K562 (cell line): Measurements from ENCODE around the gene KDM5A. TPM values are rescaled to one million over a fixed set of nuclear protein-coding genes. Genes with fewer than 3 reads are reported as not detected.

Source experiments
- AFF1 ChIP-seq, 2 experiments: fragments of 450-650 bp; IDR thresholded peaks; 2 replicates each; pipeline ENCODE4 v1.6.1; 2018; ENCODE audit warnings: mild to moderate bottlenecking in 2 of 2, low read depth in 1 of 2; ENCODE audit not compliant: partially characterized antibody in 2 of 2
- ASH1L ChIP-seq: fragments of 450-650 bp; IDR thresholded peaks from 2 replicates; pipeline ENCODE4 v1.6.1; 2018; ENCODE audit warnings: borderline replicate concordance, mild to moderate bottlenecking, low read depth; ENCODE audit not compliant: partially characterized antibody
- ERF ChIP-seq: fragments of 450-650 bp; formaldehyde crosslinking; IDR thresholded peaks from 2 replicates; pipeline ENCODE4 v1.4.0; 2020; ENCODE audit warnings: mild to moderate bottlenecking, mixed read lengths
- KLF13 ChIP-seq: fragments of 450-650 bp; IDR thresholded peaks from 2 replicates; pipeline ENCODE4 v1.6.1; 2016; ENCODE audit warnings: missing genetic modification characterization, low read depth, mild to moderate bottlenecking, missing compliant biosample characterization, moderate library complexity, borderline replicate concordance
- MCM2 ChIP-seq: fragments of 450-650 bp; IDR thresholded peaks from 2 replicates; pipeline ENCODE4 v1.6.1; 2017; ENCODE audit warnings: low read depth, mild to moderate bottlenecking
- NFATC3 ChIP-seq: fragments of 450-650 bp; IDR thresholded peaks from 2 replicates; pipeline ENCODE4 v1.6.1; 2017; ENCODE audit warnings: mild to moderate bottlenecking
- NR2C2 ChIP-seq, 2 experiments: fragments of 200-800 bp in 1 of 2; sonication (Bioruptor generic) in 1 of 2; sonication (generic) in 1 of 2; formaldehyde crosslinking in 1 of 2; IDR thresholded peaks; 2 replicates each; pipeline versions ENCODE4 v1.6.1 to v1.8.0; 2016 to 2022; ENCODE audit warnings: mild to moderate bottlenecking in 1 of 2, missing compliant biosample characterization in 1 of 2, missing genetic modification characterization in 1 of 2, missing genetic modification reagents in 1 of 2
- PHF20 ChIP-seq: fragments of 450-650 bp; IDR thresholded peaks from 2 replicates; pipeline ENCODE4 v1.6.1; 2018; ENCODE audit not compliant: partially characterized antibody
- PHF8 ChIP-seq: fragments of 200-600 bp; sonication (generic); IDR thresholded peaks from 2 replicates; pipeline ENCODE4 v1.6.1; 2012; ENCODE audit warnings: mixed run types, mild to moderate bottlenecking, inconsistent platforms, low read length, moderate library complexity, borderline replicate concordance
- POLR2AphosphoS5 ChIP-seq: IDR thresholded peaks from 2 replicates; pipeline ENCODE4 v1.6.1; 2011; ENCODE audit warnings: mild to moderate bottlenecking, low read depth, low read length, moderate library complexity; ENCODE audit not compliant: control insufficient read depth, insufficient read depth
- POLR2B ChIP-seq: fragments of 450-650 bp; IDR thresholded peaks from 2 replicates; pipeline ENCODE4 v1.6.1; 2018; ENCODE audit warnings: low read depth; ENCODE audit not compliant: partially characterized antibody
- SIN3A ChIP-seq, 2 experiments: fragments of 150-350 bp in 1 of 2; IDR thresholded peaks; 2 replicates each; pipeline ENCODE4 v1.6.1; 2011 to 2016; ENCODE audit warnings: borderline replicate concordance in 2 of 2, low read depth in 2 of 2, low read length in 2 of 2, mild to moderate bottlenecking in 2 of 2, moderate library complexity in 2 of 2; ENCODE audit not compliant: control insufficient read depth in 1 of 2
- TCF7L2 ChIP-seq: fragments of 150-350 bp; IDR thresholded peaks from 2 replicates; pipeline ENCODE4 v1.6.1; 2016; ENCODE audit warnings: low read depth, mild to moderate bottlenecking, low read length, moderate library complexity
- TEAD1 ChIP-seq, 2 experiments: fragments of 450-650 bp in 1 of 2; sonication (generic) in 1 of 2; formaldehyde crosslinking; IDR thresholded peaks; 2 replicates each; pipeline versions ENCODE4 v1.4.0 to v1.8.0; 2020 to 2022; ENCODE audit warnings: mild to moderate bottlenecking in 2 of 2, missing genetic modification reagents in 1 of 2
- THRB ChIP-seq: fragments of 450-650 bp; formaldehyde crosslinking; conservative IDR thresholded peaks from 2 replicates; pipeline ENCODE4 v1.4.0; 2022; ENCODE audit warnings: mild to moderate bottlenecking, missing genetic modification characterization
- XRCC4 ChIP-seq: IDR thresholded peaks from one replicate; pipeline ENCODE4 v1.6.1; 2011; ENCODE audit not compliant: insufficient read depth, insufficient read length; ENCODE audit errors: extremely low read depth
- ZEB2 ChIP-seq: fragments of 450-650 bp; IDR thresholded peaks from 2 replicates; pipeline ENCODE4 v1.6.1; 2016
- ZNF354B ChIP-seq: fragments of 250-450 bp; sonication (Bioruptor Pico); IDR thresholded peaks from 2 replicates; pipeline ENCODE4 v1.4.0; 2020
- ZNF644 ChIP-seq: fragments of 200-800 bp; sonication (Bioruptor generic); IDR thresholded peaks from 2 replicates; pipeline ENCODE4 v1.6.1; 2016; ENCODE audit warnings: low read depth, missing genetic modification characterization, missing compliant biosample characterization
- ZNF695 ChIP-seq: fragments of 450-650 bp; formaldehyde crosslinking; IDR thresholded peaks from 2 replicates; pipeline ENCODE4 v1.4.0; 2020; ENCODE audit warnings: mild to moderate bottlenecking, moderate library complexity
- polyA plus RNA-seq, 8 experiments: library from polyadenylated mRNA; depleted of rRNA in 4 of 8; stranded (reverse) in 5 of 8; unstranded in 3 of 8; fragments of >200 nt; fragmentation: Nextera tagmentation in 2 of 8; fragmentation: Illumina TruSeq in 1 of 8; extraction: Ambion mirVana in 2 of 8; extraction: Trizol in 1 of 8; gene quantifications; 2 replicates each; pipeline versions ENCODE4 v1.2.1 to v1.2.3, GENCODE V29; 2011 to 2014; ENCODE audit warnings: inconsistent platforms in 1 of 8, missing spikeins in 1 of 8
- total RNA-seq, 7 experiments: library from RNA; depleted of rRNA in 6 of 7; stranded (reverse); fragments of >200 nt in 6 of 7; fragmentation: Illumina TruSeq in 2 of 7; extraction: Trizol in 2 of 7; gene quantifications; 2 replicates each; pipeline versions ENCODE4 v1.2.1 to v1.2.3, GENCODE V29; 2011 to 2021; ENCODE audit warnings: low replicate concordance in 1 of 7

The KDM5A gene
- total and polyA plus RNA-seq, 9 of the 15 experiments (the other 6 are each of a cell fraction or from before 2014, with no cell fraction given) = 5.5 to 35.1 (median 13.1) TPM

GRCh38 chr12:389142-390096 is at the start of gene KDM5A (continued):
- TF ChIP-seq SIN3A (IDR thresholded peaks at IDR 0.05; ENCODE audit: borderline replicate concordance in 2 of 2, control insufficient read depth in 1 of 2, low read depth in 2 of 2, low read length in 2 of 2) = peak; percentile 29 to 86; a peak in 1 of 4 replicates
- peak; percentile 98 for TF ChIP-seq NR2C2 (CRISPR knock-in tag; IDR thresholded peaks at IDR 0.05)
- TF ChIP-seq NR2C2 (tag; IDR thresholded peaks at IDR 0.05) = peak; percentile 99
- no peak for TF ChIP-seq THRB
- 0 out of 2 replicates have a peak, but pooled peaks have one; percentile 32 for TF ChIP-seq KLF13 (tag)
- no peak for TF ChIP-seq ZNF354B (CRISPR knock-in tag)
- TF ChIP-seq ZEB2 = no peak
- TF ChIP-seq POLR2B = peak; percentile 66
- no peak for TF ChIP-seq MCM2
- TF ChIP-seq TEAD1 (CRISPR knock-in tag; IDR thresholded peaks at IDR 0.05) = no peak
- TF ChIP-seq ZNF644 = no peak
- TF ChIP-seq TCF7L2 = 0 out of 2 replicates have a peak, but pooled peaks have one; percentile 8
- TF ChIP-seq ZNF695 (CRISPR knock-in tag) = no peak
- TF ChIP-seq PHF20 = peak; percentile 92
- TF ChIP-seq ERF (CRISPR knock-in tag) = no peak
- TF ChIP-seq XRCC4 = no peak
- TF ChIP-seq POLR2AphosphoS5 = peak; percentile 52; the same call in 1 of the 2 replicates
- peak in 1 of 2 experiments; percentile 45 for TF ChIP-seq AFF1 (IDR thresholded peaks at IDR 0.05; ENCODE audit: low read depth in 1 of 2, partially characterized antibody in 2 of 2)
- peak; percentile 21 for TF ChIP-seq ASH1L
- peak; percentile 67 for TF ChIP-seq PHF8
- TF ChIP-seq NFATC3 = no peak
